Esophagus squamous epithelium (tissue), 4 donors: Measurements from ENCODE around the gene XRCC4.

Source experiments
- POLR2A ChIP-seq, 4 donors: fragments of 450-650 bp; IDR thresholded peaks; one replicate each; pipeline ENCODE4 v1.6.1; 2017; ENCODE audit warnings: antibody characterized with exemption in 4 of 4, mild to moderate bottlenecking in 4 of 4, moderate library complexity in 3 of 4
- TF ChIP-seq, protein P1 (sequence below), 6 experiments: fragments of 450-650 bp in 4 of 6; fragments of 200-600 bp in 2 of 6; sonication (generic) in 2 of 6; IDR thresholded peaks; one replicate each; pipeline ENCODE4 v1.5.1; 2016 to 2019; ENCODE audit warnings: antibody characterized with exemption in 6 of 6, mild to moderate bottlenecking in 4 of 6, moderate library complexity in 4 of 6

DNA sequence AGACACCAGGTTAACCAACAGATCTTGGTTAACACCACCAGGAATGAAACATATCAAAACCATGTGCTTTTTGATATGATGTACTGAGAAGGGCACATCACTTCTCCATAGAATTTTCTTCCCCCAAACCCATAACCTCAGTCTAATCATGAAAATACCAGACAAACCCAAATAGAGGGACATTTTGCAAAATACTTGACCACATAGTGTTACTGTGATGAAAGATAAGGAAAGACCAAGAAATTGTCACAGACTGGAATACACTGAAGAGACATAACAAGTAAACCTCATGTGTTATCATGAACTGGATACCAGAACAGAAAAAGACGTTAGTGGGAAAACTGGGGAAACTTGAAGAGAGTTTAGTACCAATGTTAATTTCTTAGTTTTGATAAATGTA lies 319.3 kb downstream of the XRCC4 start:
- TF ChIP-seq, protein P1, sequence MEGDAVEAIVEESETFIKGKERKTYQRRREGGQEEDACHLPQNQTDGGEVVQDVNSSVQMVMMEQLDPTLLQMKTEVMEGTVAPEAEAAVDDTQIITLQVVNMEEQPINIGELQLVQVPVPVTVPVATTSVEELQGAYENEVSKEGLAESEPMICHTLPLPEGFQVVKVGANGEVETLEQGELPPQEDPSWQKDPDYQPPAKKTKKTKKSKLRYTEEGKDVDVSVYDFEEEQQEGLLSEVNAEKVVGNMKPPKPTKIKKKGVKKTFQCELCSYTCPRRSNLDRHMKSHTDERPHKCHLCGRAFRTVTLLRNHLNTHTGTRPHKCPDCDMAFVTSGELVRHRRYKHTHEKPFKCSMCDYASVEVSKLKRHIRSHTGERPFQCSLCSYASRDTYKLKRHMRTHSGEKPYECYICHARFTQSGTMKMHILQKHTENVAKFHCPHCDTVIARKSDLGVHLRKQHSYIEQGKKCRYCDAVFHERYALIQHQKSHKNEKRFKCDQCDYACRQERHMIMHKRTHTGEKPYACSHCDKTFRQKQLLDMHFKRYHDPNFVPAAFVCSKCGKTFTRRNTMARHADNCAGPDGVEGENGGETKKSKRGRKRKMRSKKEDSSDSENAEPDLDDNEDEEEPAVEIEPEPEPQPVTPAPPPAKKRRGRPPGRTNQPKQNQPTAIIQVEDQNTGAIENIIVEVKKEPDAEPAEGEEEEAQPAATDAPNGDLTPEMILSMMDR (IDR thresholded peaks at IDR 0.05) = no peak
- no peak for TF ChIP-seq POLR2A (IDR thresholded peaks at IDR 0.05)
